ENCODE data around the gene RGS6. TPM values are rescaled to one million over a fixed set of nuclear protein-coding genes. Genes with fewer than 3 reads are reported as not detected.

The RGS6 gene
- total and polyA plus RNA-seq, 5 donors from 2014 or later = 0.13 to 1.5 (median 0.69) TPM

- no peaks in the 10 kb centered on the region for H3K9me3 Mint-ChIP-seq
- Histone ChIP-seq H3K27me3 (ENCODE audit: control insufficient read depth, insufficient read depth, low read length) (no peaks in the 10 kb centered on the region), H3K36me3 (ENCODE audit: control insufficient read depth, insufficient read depth, low read length) (no peaks in the 10 kb centered on the region), H3K9me3 (ENCODE audit: control insufficient read depth in 2 of 2, low read length in 2 of 2) (no peaks in the 10 kb centered on the region), H3K4me3 (ENCODE audit: low read depth, low read length) (no peak overlapping the region), H3K27ac (ENCODE audit: insufficient read depth, low read length, poor library complexity, severe bottlenecking) (no peak overlapping the region), H3K4me1 (ENCODE audit: control insufficient read depth, insufficient read depth, low read length, poor library complexity, severe bottlenecking) (no peaks in the 10 kb centered on the region)
- no peak for DNase-seq
- no peak overlapping the region for H3K4me3 Mint-ChIP-seq
- H3K27me3 Mint-ChIP-seq = peaks cover 12% of the 10 kb centered on the region
- H3K4me1 Mint-ChIP-seq = no peaks in the 10 kb centered on the region
- H3K27ac Mint-ChIP-seq = no peak overlapping the region
- H3K36me3 Mint-ChIP-seq = no peaks in the 10 kb centered on the region
- ATAC-seq (ENCODE audit: low read depth in 2 of 2) = no peak
Observed at GRCh38 chr14:72613975-72614319, 681.7 kb downstream of the RGS6 start.

- H3K27me3 ChIP-seq (ENCODE audit: control insufficient read depth, insufficient read depth, low read length) = no peaks in the 10 kb centered on the region
- Mint-ChIP-seq H3K27me3 (peaks cover 8% of the 10 kb centered on the region), H3K27ac (no peak overlapping the region), H3K4me3 (no peak overlapping the region), H3K9me3 (no peaks in the 10 kb centered on the region), H3K4me1 (no peaks in the 10 kb centered on the region), H3K36me3 (no peaks in the 10 kb centered on the region)
- no peak for ATAC-seq (ENCODE audit: low read depth in 2 of 2)
- H3K36me3 ChIP-seq (ENCODE audit: control insufficient read depth, insufficient read depth, low read length) = no peaks in the 10 kb centered on the region
- no peak for DNase-seq
- no peak overlapping the region for H3K27ac ChIP-seq (ENCODE audit: insufficient read depth, low read length, poor library complexity, severe bottlenecking)
- H3K4me3 ChIP-seq (ENCODE audit: low read depth, low read length) = no peak overlapping the region
- no peaks in the 10 kb centered on the region for H3K4me1 ChIP-seq (ENCODE audit: control insufficient read depth, insufficient read depth, low read length, poor library complexity, severe bottlenecking)
- H3K9me3 ChIP-seq (ENCODE audit: control insufficient read depth in 2 of 2, low read length in 2 of 2) = no peaks in the 10 kb centered on the region
Observed at GRCh38 chr14:72614365-72614764, 682.1 kb downstream of the RGS6 start.

- no peaks in the 10 kb centered on the region for H3K4me1 Mint-ChIP-seq
- DNase-seq = no peak
Observed at GRCh38 chr14:72614891-72615415, 682.7 kb downstream of the RGS6 start.

GRCh38 chr14:72615451-72616121 lies 683.4 kb downstream of the RGS6 start:
- no peaks in the 10 kb centered on the region for H3K9me3 ChIP-seq (ENCODE audit: control insufficient read depth in 2 of 2, low read length in 2 of 2)
- ATAC-seq (ENCODE audit: low read depth in 2 of 2) (no peak), DNase-seq (no peak)
- no peak overlapping the region for H3K4me3 ChIP-seq (ENCODE audit: low read depth, low read length)
- no peaks in the 10 kb centered on the region for H3K9me3 Mint-ChIP-seq
- no peak overlapping the region for H3K27ac Mint-ChIP-seq
- no peaks in the 10 kb centered on the region for H3K36me3 ChIP-seq (ENCODE audit: control insufficient read depth, insufficient read depth, low read length)
- no peak overlapping the region for H3K4me3 Mint-ChIP-seq
- H3K27ac ChIP-seq (ENCODE audit: insufficient read depth, low read length, poor library complexity, severe bottlenecking) = no peak overlapping the region
- peaks cover 6% of the 10 kb centered on the region for H3K27me3 Mint-ChIP-seq
- peaks cover 0 to 3% (median under 1%) of the 10 kb centered on the region in 4 donors for H3K4me1 Mint-ChIP-seq
- no peaks in the 10 kb centered on the region for H3K36me3 Mint-ChIP-seq
- no peaks in the 10 kb centered on the region for H3K4me1 ChIP-seq (ENCODE audit: control insufficient read depth, insufficient read depth, low read length, poor library complexity, severe bottlenecking)
- no peaks in the 10 kb centered on the region for H3K27me3 ChIP-seq (ENCODE audit: control insufficient read depth, insufficient read depth, low read length)

More at GRCh38 chr14:72614891-72615415, 682.7 kb downstream of the RGS6 start:
- Histone ChIP-seq H3K4me3 (ENCODE audit: low read depth, low read length) (no peak overlapping the region), H3K9me3 (ENCODE audit: control insufficient read depth in 2 of 2, low read length in 2 of 2) (no peaks in the 10 kb centered on the region), H3K36me3 (ENCODE audit: control insufficient read depth, insufficient read depth, low read length) (no peaks in the 10 kb centered on the region), H3K4me1 (ENCODE audit: control insufficient read depth, insufficient read depth, low read length, poor library complexity, severe bottlenecking) (no peaks in the 10 kb centered on the region), H3K27me3 (ENCODE audit: control insufficient read depth, insufficient read depth, low read length) (no peaks in the 10 kb centered on the region), H3K27ac (ENCODE audit: insufficient read depth, low read length, poor library complexity, severe bottlenecking) (no peak overlapping the region)
- Mint-ChIP-seq H3K4me3 (no peak overlapping the region), H3K9me3 (no peaks in the 10 kb centered on the region), H3K36me3 (no peaks in the 10 kb centered on the region), H3K27ac (no peak overlapping the region), H3K27me3 (peaks cover 6% of the 10 kb centered on the region)
- no peak for ATAC-seq (ENCODE audit: low read depth in 2 of 2)
